Measurements from ENCODE around the gene PAX4. TPM values are rescaled to one million over a fixed set of nuclear protein-coding genes. Genes with fewer than 3 reads are reported as not detected.

Gene PAX4
- total RNA-seq, 2 donors from 2014 or later, result 0.24 TPM; not detected in 1

- Histone ChIP-seq H3K36me3 (ENCODE audit: control insufficient read depth, insufficient read depth, low read length) (peaks cover 20% of the 10 kb centered on the region), H3K27me3 (ENCODE audit: control insufficient read depth, insufficient read depth, low read length, poor library complexity, severe bottlenecking) (no peaks in the 10 kb centered on the region), H3K4me1 (ENCODE audit: control insufficient read depth, insufficient read depth, low read length) (peaks cover 3% of the 10 kb centered on the region), H3K4me3 (ENCODE audit: low read length) (peak overlapping the region; percentile 95), H3K9ac (ENCODE audit: extremely low read depth, low read length, poor library complexity, severe bottlenecking) (peak overlapping the region; percentile 90), H3K27ac (ENCODE audit: low read depth, low read length) (peak overlapping the region; percentile 71), H3K9me3 (ENCODE audit: control insufficient read depth, low read length) (no peaks in the 10 kb centered on the region)
- Mint-ChIP-seq H3K27ac (peak overlapping the region; percentile 98), H3K27me3 (ENCODE audit: insufficient read depth) (peaks cover under 1% of the 10 kb centered on the region), H3K9me3 (no peaks in the 10 kb centered on the region), H3K4me3 (no peak overlapping the region), H3K4me1 (peaks cover 28% of the 10 kb centered on the region), H3K36me3 (ENCODE audit: low read depth) (peaks cover 6% of the 10 kb centered on the region)
- 1 to 3% methylated on average over 16 to 38 of the region's 38 CpGs for WGBS, 2 experiments (ENCODE audit: insufficient coverage in 1 of 2, insufficient read length in 1 of 2)
- no peak for DNase-seq
- TF ChIP-seq, protein P1, sequence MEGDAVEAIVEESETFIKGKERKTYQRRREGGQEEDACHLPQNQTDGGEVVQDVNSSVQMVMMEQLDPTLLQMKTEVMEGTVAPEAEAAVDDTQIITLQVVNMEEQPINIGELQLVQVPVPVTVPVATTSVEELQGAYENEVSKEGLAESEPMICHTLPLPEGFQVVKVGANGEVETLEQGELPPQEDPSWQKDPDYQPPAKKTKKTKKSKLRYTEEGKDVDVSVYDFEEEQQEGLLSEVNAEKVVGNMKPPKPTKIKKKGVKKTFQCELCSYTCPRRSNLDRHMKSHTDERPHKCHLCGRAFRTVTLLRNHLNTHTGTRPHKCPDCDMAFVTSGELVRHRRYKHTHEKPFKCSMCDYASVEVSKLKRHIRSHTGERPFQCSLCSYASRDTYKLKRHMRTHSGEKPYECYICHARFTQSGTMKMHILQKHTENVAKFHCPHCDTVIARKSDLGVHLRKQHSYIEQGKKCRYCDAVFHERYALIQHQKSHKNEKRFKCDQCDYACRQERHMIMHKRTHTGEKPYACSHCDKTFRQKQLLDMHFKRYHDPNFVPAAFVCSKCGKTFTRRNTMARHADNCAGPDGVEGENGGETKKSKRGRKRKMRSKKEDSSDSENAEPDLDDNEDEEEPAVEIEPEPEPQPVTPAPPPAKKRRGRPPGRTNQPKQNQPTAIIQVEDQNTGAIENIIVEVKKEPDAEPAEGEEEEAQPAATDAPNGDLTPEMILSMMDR (conservative IDR thresholded peaks at IDR 0.05), result no peak
Observed at GRCh38 chr7:127652333-127653248, 34.6 kb upstream of the PAX4 start.

- no peaks in the 10 kb centered on the region for H3K27me3 ChIP-seq (ENCODE audit: control insufficient read depth, insufficient read depth, low read length, poor library complexity, severe bottlenecking)
- H3K4me3 ChIP-seq (ENCODE audit: low read length), result peak within 1 kb of the TSS; percentile 95
- peak; percentile 100 for DNase-seq
- H3K36me3 Mint-ChIP-seq (ENCODE audit: low read depth), result peaks cover 3% of the 10 kb centered on the region
- peak within 1 kb of the TSS; percentile 100 for H3K27ac Mint-ChIP-seq
- peaks cover 31% of the 10 kb centered on the region for H3K4me1 Mint-ChIP-seq
- H3K4me1 ChIP-seq (ENCODE audit: control insufficient read depth, insufficient read depth, low read length), result peaks cover 3% of the 10 kb centered on the region
- peak within 1 kb of the TSS; percentile 87 for H3K27ac ChIP-seq (ENCODE audit: low read depth, low read length)
- H3K9me3 ChIP-seq (ENCODE audit: control insufficient read depth, low read length), result no peaks in the 10 kb centered on the region
- peaks cover 3% of the 10 kb centered on the region for H3K27me3 Mint-ChIP-seq (ENCODE audit: insufficient read depth)
- 0 to 1% methylated on average over 29 to 67 of the region's 67 CpGs for WGBS, 2 experiments (ENCODE audit: insufficient coverage in 1 of 2, insufficient read length in 1 of 2)
- peak within 1 kb of the TSS; percentile 97 for H3K9ac ChIP-seq (ENCODE audit: extremely low read depth, low read length, poor library complexity, severe bottlenecking)
- H3K9me3 Mint-ChIP-seq, result no peaks in the 10 kb centered on the region
- peaks cover 12% of the 10 kb centered on the region for H3K36me3 ChIP-seq (ENCODE audit: control insufficient read depth, insufficient read depth, low read length)
- TF ChIP-seq, protein P1 (conservative IDR thresholded peaks at IDR 0.05), result no peak
- no peak within 1 kb of the TSS for H3K4me3 Mint-ChIP-seq
Observed at GRCh38 chr7:127651556-127652332, 33.8 kb upstream of the PAX4 start, which contains the start of gene SND1. TSS of gene SND1 (plus strand) at chr7:127652194. CDS start at chr7:127652374, 180 bp downstream.

GRCh38 chr7:127650847-127651555, 33.1 kb upstream of the PAX4 start:
- Histone ChIP-seq H3K27me3 (ENCODE audit: control insufficient read depth, insufficient read depth, low read length, poor library complexity, severe bottlenecking) (no peaks in the 10 kb centered on the region), H3K27ac (ENCODE audit: low read depth, low read length) (peak overlapping the region; percentile 87), H3K9me3 (ENCODE audit: control insufficient read depth, low read length) (no peaks in the 10 kb centered on the region), H3K36me3 (ENCODE audit: control insufficient read depth, insufficient read depth, low read length) (peaks cover 7% of the 10 kb centered on the region), H3K9ac (ENCODE audit: extremely low read depth, low read length, poor library complexity, severe bottlenecking) (peak overlapping the region; percentile 97), H3K4me1 (ENCODE audit: control insufficient read depth, insufficient read depth, low read length) (peaks cover 3% of the 10 kb centered on the region), H3K4me3 (ENCODE audit: low read length) (peak overlapping the region; percentile 85)
- WGBS, 2 experiments (ENCODE audit: insufficient coverage in 1 of 2, insufficient read length in 1 of 2), result 46 to 60% methylated on average over 22 to 29 of the region's 29 CpGs
- H3K4me1 Mint-ChIP-seq, result peaks cover 31% of the 10 kb centered on the region
- peaks cover 5% of the 10 kb centered on the region for H3K27me3 Mint-ChIP-seq (ENCODE audit: insufficient read depth)
- H3K9me3 Mint-ChIP-seq, result no peaks in the 10 kb centered on the region
- no peak for DNase-seq
- H3K4me3 Mint-ChIP-seq, result no peak overlapping the region
- H3K36me3 Mint-ChIP-seq (ENCODE audit: low read depth), result no peaks in the 10 kb centered on the region
- TF ChIP-seq, protein P1 (conservative IDR thresholded peaks at IDR 0.05), result no peak
- peak overlapping the region; percentile 100 for H3K27ac Mint-ChIP-seq
